Keratinocyte (primary cell): ENCODE results near the gene ANKRD23. TPM values are rescaled to one million over a fixed set of nuclear protein-coding genes. Genes with fewer than 3 reads are reported as not detected.

Experiments
- DNase-seq: peaks from one replicate; pipeline ENCODE4 v3.0.0-alpha.2; 2011; ENCODE audit warnings: low read depth, missing footprints, low spot score
- FAIRE-seq: peaks from 2 replicates; lab custom pipeline; 2011; peaks lifted over from hg19 to GRCh38; lab: Jason Lieb, UNC
- H2AFZ ChIP-seq: 2 replicates; pipeline ENCODE4 v1.6.0; 2012; ENCODE audit warnings: low read length, control low read depth, inconsistent platforms; ENCODE audit not compliant: control insufficient read depth
- H3K27ac ChIP-seq: 2 replicates; pipeline ENCODE4 v1.5.1; 2011; ENCODE audit warnings: low read length; ENCODE audit not compliant: control insufficient read depth, insufficient read depth
- H3K27me3 ChIP-seq: 3 replicates; pipeline ENCODE4 v1.6.0; 2011; ENCODE audit warnings: low read length; ENCODE audit not compliant: control insufficient read depth, insufficient read depth; ENCODE audit errors: extremely low read depth
- H3K36me3 ChIP-seq, 2 experiments: 2 replicates in 1 of 2; 3 replicates in 1 of 2; pipeline ENCODE4 v1.5.1; 2011; ENCODE audit warnings: low read length in 2 of 2, mild to moderate bottlenecking in 1 of 2; ENCODE audit not compliant: control insufficient read depth in 2 of 2, insufficient read depth in 2 of 2; ENCODE audit errors: extremely low read depth in 1 of 2
- H3K4me1 ChIP-seq: 3 replicates; pipeline ENCODE4 v1.5.1; 2011; ENCODE audit warnings: low read length; ENCODE audit not compliant: control insufficient read depth, insufficient read depth; ENCODE audit errors: extremely low read depth
- H3K4me2 ChIP-seq: 3 replicates; pipeline ENCODE4 v1.6.0; 2011; ENCODE audit warnings: low read depth, low read length; ENCODE audit not compliant: control insufficient read depth, insufficient read depth; ENCODE audit errors: extremely low read depth
- H3K4me3 ChIP-seq, 3 experiments: fragments of 200-600 bp in 1 of 3; sonication (generic) in 1 of 3; 2 replicates in 2 of 3; 3 replicates in 1 of 3; pipeline ENCODE4 v1.5.1; 2011 to 2016; ENCODE audit warnings: low read length in 3 of 3, mild to moderate bottlenecking in 3 of 3, control low read depth in 2 of 3, inconsistent platforms in 1 of 3, low read depth in 1 of 3, mixed read lengths in 1 of 3, mixed run types in 1 of 3, moderate library complexity in 1 of 3; ENCODE audit not compliant: control insufficient read depth in 2 of 3, insufficient read depth in 2 of 3; ENCODE audit errors: extremely low read depth in 1 of 3
- H3K79me2 ChIP-seq: 2 replicates; pipeline ENCODE4 v1.6.0; 2012; ENCODE audit warnings: low read length; ENCODE audit not compliant: control insufficient read depth, insufficient read depth
- H3K9ac ChIP-seq: 3 replicates; pipeline ENCODE4 v1.6.0; 2011; ENCODE audit warnings: low read length; ENCODE audit not compliant: control insufficient read depth, insufficient read depth; ENCODE audit errors: extremely low read depth
- H3K9me1 ChIP-seq: 3 replicates; pipeline ENCODE4 v1.6.0; 2011; ENCODE audit warnings: low read length; ENCODE audit not compliant: control insufficient read depth, insufficient read depth; ENCODE audit errors: extremely low read depth
- H3K9me3 ChIP-seq: 2 replicates; pipeline ENCODE4 v1.5.1; 2012; ENCODE audit warnings: low read depth, low read length; ENCODE audit not compliant: control insufficient read depth
- H4K20me1 ChIP-seq: 3 replicates; pipeline ENCODE4 v1.6.0; 2011; ENCODE audit warnings: low read length; ENCODE audit not compliant: control insufficient read depth, insufficient read depth; ENCODE audit errors: extremely low read depth
- CTCF ChIP-seq, 3 experiments: IDR thresholded peaks in 1 of 3; conservative IDR thresholded peaks in 1 of 3; optimal IDR thresholded peaks in 1 of 3; 2 replicates in 2 of 3; 3 replicates in 1 of 3; pipeline versions ENCODE3 to v1.5.1; 2011; ENCODE audit warnings: low read length in 3 of 3, mild to moderate bottlenecking in 3 of 3, moderate library complexity in 2 of 3, control low read depth in 1 of 3, inconsistent platforms in 1 of 3; ENCODE audit not compliant: insufficient read depth in 2 of 3; ENCODE audit errors: extremely low read depth in 1 of 3
- EZH2 ChIP-seq: IDR thresholded peaks from one replicate; pipeline ENCODE4 v1.6.1; 2012; ENCODE audit warnings: inconsistent platforms, mild to moderate bottlenecking, low read length, moderate library complexity
- dilution Hi-C: fragments of 300-500 bp; cut with MboI; formaldehyde crosslinking; loops from one replicate; pipeline ENCODE4 v1.7.0; 2020; ENCODE audit warnings: low sequenced_read_pairs; ENCODE audit not compliant: extremely low pct_ligation_motif_present
- polyA plus RNA-seq, 5 experiments: library from polyadenylated mRNA; depleted of rRNA in 3 of 5; stranded (reverse) in 3 of 5; stranded (forward) in 1 of 5; unstranded in 1 of 5; fragments of >200 nt; gene quantifications; 1 replicate in 1 of 5; 2 replicates in 3 of 5; 3 replicates in 1 of 5; pipeline versions ENCODE4 v1.2.1 to v1.2.3, GENCODE V29; 2011 to 2012; ENCODE audit warnings: missing spikeins in 2 of 5, low read depth in 1 of 5, low replicate concordance in 1 of 5

Gene ANKRD23
- polyA plus RNA-seq, 1 donor (not counting 4 experiments of a cell fraction or from before 2014, with no cell fraction given): 1.4 TPM

GRCh38 chr2:96824079-96824870 is 19.5 kb downstream of the ANKRD23 start:
- Histone ChIP-seq H3K9me3 (no peaks in the 10 kb centered on the region), H3K4me1 (no peaks in the 10 kb centered on the region), H3K4me2 (no peak overlapping the region), H3K27ac (no peak overlapping the region), H3K27me3 (no peaks in the 10 kb centered on the region), H3K4me3 (no peak overlapping the region), H3K9ac (no peak overlapping the region), H3K79me2 (no peaks in the 10 kb centered on the region), H3K36me3 (peaks cover 6 to 9% of the 10 kb centered on the region in 2 experiments), H3K9me1 (no peaks in the 10 kb centered on the region), H2AFZ (no peak overlapping the region), H4K20me1 (no peaks in the 10 kb centered on the region)
- DNase-seq (no peak), FAIRE-seq (no peak)
- TF ChIP-seq CTCF (optimal IDR thresholded peaks at IDR 0.05 in 1 of 3, IDR thresholded peaks at IDR 0.05 in 1 of 3, conservative IDR thresholded peaks at IDR 0.05 in 1 of 3; ENCODE audit: extremely low read depth in 1 of 3, insufficient read depth in 2 of 3, low read length in 3 of 3): no peak
- TF ChIP-seq EZH2: no peak
- dilution Hi-C loops: no loop called here

GRCh38 chr2:96823198-96823597 is 20.6 kb downstream of the ANKRD23 start:
- Histone ChIP-seq H4K20me1 (no peaks in the 10 kb centered on the region), H3K9ac (no peak overlapping the region), H3K4me2 (no peak overlapping the region), H3K27ac (no peak overlapping the region), H3K79me2 (peaks cover 2% of the 10 kb centered on the region), H2AFZ (no peak overlapping the region), H3K9me3 (no peaks in the 10 kb centered on the region), H3K36me3 (peaks cover 5 to 8% of the 10 kb centered on the region in 2 experiments), H3K27me3 (no peaks in the 10 kb centered on the region), H3K9me1 (no peaks in the 10 kb centered on the region), H3K4me3 (no peak overlapping the region), H3K4me1 (no peaks in the 10 kb centered on the region)
- TF ChIP-seq EZH2: no peak
- no peak for TF ChIP-seq CTCF (optimal IDR thresholded peaks at IDR 0.05 in 1 of 3, IDR thresholded peaks at IDR 0.05 in 1 of 3, conservative IDR thresholded peaks at IDR 0.05 in 1 of 3; ENCODE audit: extremely low read depth in 1 of 3, insufficient read depth in 2 of 3, low read length in 3 of 3)
- DNase-seq (no peak), FAIRE-seq (no peak)
- dilution Hi-C loops: no loop called here
